Measurements from ENCODE around the gene PACRG.

PACRG gene

GRCh38 chr6:163218361-163218894 is 490.7 kb downstream of the PACRG start:
- no peak for FAIRE-seq

GRCh38 chr6:163226181-163226835 is 498.5 kb downstream of the PACRG start:
- FAIRE-seq, result no peak

GRCh38 chr6:163226836-163227485 is 499.2 kb downstream of the PACRG start:
- no peak for FAIRE-seq

- no peak for FAIRE-seq
Observed at GRCh38 chr6:163228041-163228440, 500.3 kb downstream of the PACRG start.

GRCh38 chr6:163229050-163229449 is 501.3 kb downstream of the PACRG start:
- FAIRE-seq, result no peak

GRCh38 chr6:163230901-163231300 is 503.1 kb downstream of the PACRG start:
- no peak for FAIRE-seq

GRCh38 chr6:163231356-163232014 is 503.7 kb downstream of the PACRG start:
- FAIRE-seq, result no peak

GRCh38 chr6:163232015-163232523 is 504.3 kb downstream of the PACRG start:
- FAIRE-seq, result no peak

- no peak for FAIRE-seq
Observed at GRCh38 chr6:163232649-163233048, 504.9 kb downstream of the PACRG start.

GRCh38 chr6:163237110-163237509 is 509.3 kb downstream of the PACRG start:
- FAIRE-seq, result no peak

- no peak for FAIRE-seq
Observed at GRCh38 chr6:163239572-163240340, 512.0 kb downstream of the PACRG start.

GRCh38 chr6:163240556-163240955 is 512.8 kb downstream of the PACRG start:
- no peak for FAIRE-seq

GRCh38 chr6:163241683-163242082 is 513.9 kb downstream of the PACRG start:
- no peak for FAIRE-seq

GRCh38 chr6:163243083-163243482 is 515.3 kb downstream of the PACRG start:
- FAIRE-seq, result no peak

GRCh38 chr6:163243692-163244589 is 516.2 kb downstream of the PACRG start:
- FAIRE-seq, result no peak

GRCh38 chr6:163248051-163248450 is 520.3 kb downstream of the PACRG start:
- no peak for FAIRE-seq

- FAIRE-seq, result no peak
Observed at GRCh38 chr6:163249651-163250101, 521.9 kb downstream of the PACRG start.

- no peak for FAIRE-seq
Observed at GRCh38 chr6:163250116-163250515, 522.3 kb downstream of the PACRG start.

- FAIRE-seq, result no peak
Observed at GRCh38 chr6:163252061-163252591, 524.4 kb downstream of the PACRG start.

GRCh38 chr6:163253556-163254213 is 525.9 kb downstream of the PACRG start:
- FAIRE-seq, result no peak

GRCh38 chr6:163254341-163254835 is 526.6 kb downstream of the PACRG start:
- FAIRE-seq, result no peak
